ENCODE data around the gene PLAC9.
"Not testable (repeated sequence)": the region's sequence is repeated elsewhere in the genome, so short reads cannot be mapped to it uniquely, and the experiment has no call there.

PLAC9 gene, protein sequence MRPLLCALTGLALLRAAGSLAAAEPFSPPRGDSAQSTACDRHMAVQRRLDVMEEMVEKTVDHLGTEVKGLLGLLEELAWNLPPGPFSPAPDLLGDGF

GRCh38 chr10:80132299-80133139 lies at the start of gene PLAC9:
Gene PLAC9, plus strand, starts transcription at chr10:80132730. Its CDS starts 33 bp downstream, at chr10:80132763.
- DNase-seq (ENCODE audit: low read depth in 2 of 2, low spot score in 1 of 2): no peak

GRCh38 chr10:80090121-80090520 lies 42.4 kb upstream of the PLAC9 start:
- DNase-seq (ENCODE audit: low read depth in 2 of 2, low spot score in 1 of 2): no peak

- no peak for DNase-seq (ENCODE audit: low read depth in 2 of 2, low spot score in 1 of 2)
Observed at GRCh38 chr10:80094231-80094630, 38.3 kb upstream of the PLAC9 start.

DNA sequence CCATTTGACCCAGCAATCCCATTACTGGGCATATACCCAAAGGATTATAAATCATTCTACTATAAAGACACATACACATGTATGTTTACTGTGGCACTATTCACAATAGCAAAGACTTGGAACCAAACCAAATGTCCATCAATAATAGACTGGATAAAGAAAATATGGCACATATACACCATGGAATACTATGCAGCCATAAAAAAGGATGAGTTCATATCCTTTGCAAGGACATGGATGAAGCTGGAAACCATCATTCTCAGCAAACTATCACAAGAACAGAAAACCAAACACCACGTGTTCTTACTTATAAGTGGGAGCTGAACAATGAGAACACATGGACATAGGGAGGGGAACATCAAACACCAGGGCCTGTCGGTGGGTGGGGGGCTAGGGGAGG lies 34.3 kb upstream of the PLAC9 start:
- DNase-seq (ENCODE audit: low read depth in 2 of 2, low spot score in 1 of 2): not testable (repeated sequence)

DNA sequence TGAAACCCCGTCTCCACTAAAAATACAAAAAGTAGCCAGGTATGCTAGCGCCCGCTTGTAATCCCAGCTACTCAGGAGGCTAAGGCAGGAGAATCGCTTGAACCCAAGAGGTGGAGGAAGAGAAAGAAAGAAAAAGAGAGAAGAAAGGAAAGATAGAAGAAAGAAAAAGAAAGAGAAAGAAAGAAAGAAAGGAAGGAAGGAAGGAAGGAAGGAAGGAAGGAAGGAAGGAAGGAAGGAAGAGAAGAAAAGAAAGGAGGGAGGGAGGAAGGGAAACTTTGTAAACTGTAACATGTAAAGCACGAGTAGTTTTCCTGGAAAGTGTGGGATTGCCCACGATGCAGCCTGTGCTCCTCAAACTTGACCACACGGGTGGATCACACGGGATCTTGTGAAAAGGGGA lies 33.2 kb upstream of the PLAC9 start:
- DNase-seq (ENCODE audit: low read depth in 2 of 2, low spot score in 1 of 2): not testable (repeated sequence)

DNA sequence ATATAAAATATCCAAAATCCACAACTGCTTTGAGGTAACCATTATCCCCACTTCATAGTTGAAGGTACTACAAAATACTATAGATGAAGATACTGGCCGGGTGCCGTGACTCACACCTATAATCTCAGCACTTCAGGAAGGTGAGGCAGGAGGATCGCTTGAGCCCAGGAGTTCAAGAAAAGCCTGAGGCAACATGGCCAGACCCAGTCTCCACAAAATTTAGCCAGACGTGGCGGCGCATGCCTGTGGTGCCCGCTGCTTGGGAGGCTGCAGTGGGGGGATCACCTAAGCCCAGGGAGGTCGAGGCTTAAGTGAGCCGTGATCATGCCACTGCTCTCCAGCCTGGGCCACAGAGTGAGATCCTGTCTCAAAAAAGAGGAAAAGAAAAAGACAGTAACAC lies 32.4 kb upstream of the PLAC9 start:
- DNase-seq (ENCODE audit: low read depth in 2 of 2, low spot score in 1 of 2): no peak

DNA sequence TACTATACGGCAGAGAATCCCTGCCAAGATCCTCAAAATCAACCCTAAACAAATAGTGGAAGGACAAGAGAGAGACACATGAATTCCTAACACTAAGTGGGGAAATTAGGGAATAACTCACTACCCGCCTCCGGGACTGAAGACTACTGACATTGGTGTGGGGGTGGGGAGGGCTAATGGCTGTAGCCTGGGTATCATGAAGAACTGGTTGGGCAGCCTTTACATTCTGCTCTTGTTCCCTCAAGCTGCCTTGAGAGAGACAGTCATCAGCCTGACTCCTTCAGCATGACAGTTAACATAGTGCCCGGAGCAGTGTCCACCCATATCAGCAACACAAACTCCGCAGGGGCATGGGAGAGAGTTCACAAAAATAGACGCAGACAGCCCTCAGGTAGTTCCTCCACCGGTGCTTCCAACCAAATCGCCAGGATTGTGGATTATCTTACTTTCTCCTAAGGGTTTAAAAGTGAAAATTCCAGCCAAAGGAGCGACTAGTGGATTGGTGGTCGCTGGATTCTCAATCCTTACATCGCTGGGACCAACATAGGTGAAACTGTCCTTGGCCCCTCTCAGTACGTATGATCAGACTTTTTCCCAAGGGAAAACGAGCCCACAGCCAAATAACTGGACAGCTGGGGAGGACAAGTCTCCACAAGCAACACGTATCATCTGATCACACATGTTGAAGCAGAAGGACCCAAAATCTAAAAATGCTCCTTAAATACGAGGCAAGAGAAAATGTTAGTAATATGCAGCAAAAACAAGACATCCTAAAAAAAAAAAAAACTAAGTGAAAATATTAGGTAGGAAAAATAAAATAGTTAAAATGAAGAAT lies 31.5 kb upstream of the PLAC9 start:
- DNase-seq (ENCODE audit: low read depth in 2 of 2, low spot score in 1 of 2): no peak

GRCh38 chr10:80104066-80104926 lies 28.2 kb upstream of the PLAC9 start:
- no peak for DNase-seq (ENCODE audit: low read depth in 2 of 2, low spot score in 1 of 2)

DNA sequence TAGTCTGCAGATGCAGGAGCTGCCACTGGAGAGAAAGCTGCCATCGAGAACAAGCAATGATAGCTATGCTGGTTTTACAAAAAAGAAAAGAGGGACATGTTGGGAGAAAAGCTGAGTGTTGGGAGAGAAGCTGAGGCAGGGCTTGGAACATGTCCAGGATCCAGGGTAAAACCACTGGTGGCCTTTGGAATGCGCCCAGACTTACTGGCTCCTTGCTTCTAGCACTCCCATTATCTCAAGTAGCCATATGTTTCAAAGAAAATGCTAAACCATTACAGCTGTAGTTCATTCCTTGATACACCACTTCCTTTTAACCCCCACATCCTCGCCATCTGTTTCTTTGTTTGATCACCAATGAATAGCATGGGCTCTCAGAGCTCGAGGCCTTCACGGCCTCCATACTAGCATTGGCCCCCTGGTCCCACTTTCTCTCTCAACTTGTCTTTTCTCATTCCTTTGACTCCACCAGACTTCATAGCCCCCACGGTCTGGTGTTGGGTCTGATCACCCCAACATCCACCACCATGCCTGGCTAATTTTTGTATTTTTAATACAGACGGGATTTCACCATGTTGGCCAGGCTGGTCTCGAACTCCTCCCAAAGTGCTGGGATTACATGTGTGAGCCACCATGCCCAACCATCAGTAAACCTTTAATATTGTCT lies 23.8 kb upstream of the PLAC9 start:
- no peak for DNase-seq (ENCODE audit: low read depth in 2 of 2, low spot score in 1 of 2)

DNA sequence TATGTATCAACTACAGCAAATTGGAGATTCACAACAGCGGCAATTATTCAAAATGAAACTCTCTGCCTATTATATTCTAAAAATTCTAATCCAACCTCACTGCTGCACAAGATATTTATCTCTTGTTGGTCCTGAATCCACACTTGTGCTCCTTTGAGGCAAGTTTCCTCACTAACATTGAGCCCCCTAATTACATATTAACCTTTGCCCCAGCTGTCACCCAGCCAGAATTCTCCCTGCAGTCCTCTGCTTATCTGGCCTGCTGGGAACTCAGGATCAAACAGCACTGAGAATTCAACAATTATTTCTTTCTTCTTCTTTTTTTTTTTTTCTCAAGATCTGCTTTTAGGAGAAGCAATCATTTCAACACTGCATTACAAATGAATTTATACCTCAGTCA lies 21.5 kb upstream of the PLAC9 start:
- no peak for DNase-seq (ENCODE audit: low read depth in 2 of 2, low spot score in 1 of 2)

DNA sequence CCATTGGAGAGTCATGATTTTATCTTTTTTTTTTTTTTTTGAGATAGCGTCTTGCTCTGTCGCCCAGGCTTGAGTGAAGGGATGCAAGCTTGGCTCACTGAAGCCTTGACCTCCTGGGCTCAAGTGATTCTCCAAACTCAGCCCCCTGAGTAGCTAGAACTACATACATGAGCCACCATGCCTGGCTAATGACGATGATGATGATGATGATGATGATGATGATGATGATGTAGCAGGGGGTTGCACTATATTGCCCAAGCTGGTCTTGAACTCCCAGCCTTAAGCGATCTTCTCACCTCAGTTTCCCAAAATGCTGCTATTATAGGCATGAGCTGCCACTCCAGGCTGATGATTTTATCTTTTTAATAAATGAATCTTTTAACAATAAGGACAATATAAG lies 13.9 kb upstream of the PLAC9 start:
- no peak for DNase-seq (ENCODE audit: low read depth in 2 of 2, low spot score in 1 of 2)

- DNase-seq (ENCODE audit: low read depth in 2 of 2, low spot score in 1 of 2): no peak
Observed at GRCh38 chr10:80122110-80122710, 10.3 kb upstream of the PLAC9 start.

DNA sequence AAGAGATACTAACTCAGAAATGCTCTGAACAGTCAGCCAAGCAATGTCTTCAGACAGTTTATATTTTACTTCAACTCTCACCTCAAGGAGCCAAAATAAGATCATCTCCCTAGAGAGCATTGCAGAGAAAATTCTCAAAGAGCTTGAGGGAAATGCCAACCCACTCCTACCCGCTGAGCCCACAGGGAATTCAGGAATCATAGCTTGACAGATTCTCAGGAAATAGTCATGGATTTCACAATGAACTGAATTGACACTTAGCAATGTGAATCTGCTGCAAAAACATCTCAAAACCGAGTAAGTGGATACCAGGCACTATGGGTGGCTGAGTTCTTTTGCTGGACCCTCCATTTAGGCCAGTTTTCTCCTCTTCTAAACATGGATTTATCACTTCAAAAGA lies 9.8 kb upstream of the PLAC9 start:
- no peak for DNase-seq (ENCODE audit: low read depth in 2 of 2, low spot score in 1 of 2)

DNA sequence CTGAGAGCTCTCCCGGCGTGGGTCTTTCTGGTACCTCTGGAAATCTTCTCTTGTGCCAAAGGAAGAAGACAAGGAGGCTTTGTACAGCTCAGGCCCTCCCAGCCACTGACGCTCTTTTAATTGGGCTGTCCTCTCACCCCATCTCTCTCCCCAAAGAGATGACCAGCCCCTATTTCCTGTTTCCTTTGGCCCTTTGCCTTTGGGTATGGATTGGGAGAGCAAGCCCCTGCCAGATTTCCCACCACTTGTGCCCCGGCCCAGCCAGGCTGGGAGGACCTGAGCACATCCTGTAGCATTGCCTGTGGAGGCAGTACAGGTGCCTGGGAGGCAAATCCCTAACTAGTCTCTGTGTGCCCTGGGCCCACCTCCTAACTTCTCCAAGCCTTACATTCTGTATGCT lies 5.7 kb upstream of the PLAC9 start:
- no peak for DNase-seq (ENCODE audit: low read depth in 2 of 2, low spot score in 1 of 2)

- DNase-seq (ENCODE audit: low read depth in 2 of 2, low spot score in 1 of 2): no peak
Observed at GRCh38 chr10:80131499-80131901, 1.0 kb upstream of the PLAC9 start.

GRCh38 chr10:80133206-80133605 lies 676 bp downstream of the PLAC9 start:
- no peak for DNase-seq (ENCODE audit: low read depth in 2 of 2, low spot score in 1 of 2)

DNA sequence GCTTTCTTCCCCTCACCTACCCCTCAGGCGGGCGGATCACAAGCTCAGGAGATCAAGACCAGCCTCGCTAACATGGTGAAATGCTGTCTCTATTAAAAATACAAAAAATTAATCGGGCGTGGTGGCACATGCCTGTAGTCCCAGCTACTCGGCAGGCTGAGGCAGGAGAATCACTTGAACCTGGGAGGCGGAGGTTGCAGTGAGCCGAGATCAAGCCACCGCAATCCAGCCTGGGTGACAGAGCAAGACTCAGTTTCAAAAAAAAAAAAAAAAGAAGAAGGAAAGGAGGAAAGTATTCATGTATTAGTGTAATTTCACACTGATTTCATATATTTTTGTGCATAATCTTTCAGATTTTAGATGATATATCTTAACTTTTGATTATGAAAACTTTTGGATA lies 1.2 kb downstream of the PLAC9 start:
- DNase-seq (ENCODE audit: low read depth in 2 of 2, low spot score in 1 of 2): not testable (repeated sequence)

DNA sequence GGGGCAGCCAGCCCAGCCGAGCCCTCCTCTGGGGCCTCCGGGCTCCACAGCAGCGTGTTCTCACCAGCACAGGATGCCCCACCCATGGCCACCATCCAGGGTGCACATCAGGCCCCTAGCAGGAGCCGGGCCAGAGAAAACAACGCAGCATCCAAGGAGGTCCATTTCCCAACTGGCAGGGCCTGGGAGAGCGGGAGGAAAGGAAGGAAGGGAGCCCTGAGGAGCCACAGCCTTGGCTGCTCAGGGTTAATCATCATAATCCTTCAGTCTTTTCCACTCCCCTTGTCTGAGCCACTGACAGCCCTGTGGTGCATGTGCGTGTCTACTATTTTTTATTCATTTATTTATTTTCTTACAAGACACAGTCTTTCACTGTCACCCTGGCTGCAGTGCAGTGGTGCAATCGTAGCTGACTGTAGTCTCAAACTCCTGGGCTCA lies 3.6 kb downstream of the PLAC9 start:
- DNase-seq (ENCODE audit: low read depth in 2 of 2, low spot score in 1 of 2): no peak

DNA sequence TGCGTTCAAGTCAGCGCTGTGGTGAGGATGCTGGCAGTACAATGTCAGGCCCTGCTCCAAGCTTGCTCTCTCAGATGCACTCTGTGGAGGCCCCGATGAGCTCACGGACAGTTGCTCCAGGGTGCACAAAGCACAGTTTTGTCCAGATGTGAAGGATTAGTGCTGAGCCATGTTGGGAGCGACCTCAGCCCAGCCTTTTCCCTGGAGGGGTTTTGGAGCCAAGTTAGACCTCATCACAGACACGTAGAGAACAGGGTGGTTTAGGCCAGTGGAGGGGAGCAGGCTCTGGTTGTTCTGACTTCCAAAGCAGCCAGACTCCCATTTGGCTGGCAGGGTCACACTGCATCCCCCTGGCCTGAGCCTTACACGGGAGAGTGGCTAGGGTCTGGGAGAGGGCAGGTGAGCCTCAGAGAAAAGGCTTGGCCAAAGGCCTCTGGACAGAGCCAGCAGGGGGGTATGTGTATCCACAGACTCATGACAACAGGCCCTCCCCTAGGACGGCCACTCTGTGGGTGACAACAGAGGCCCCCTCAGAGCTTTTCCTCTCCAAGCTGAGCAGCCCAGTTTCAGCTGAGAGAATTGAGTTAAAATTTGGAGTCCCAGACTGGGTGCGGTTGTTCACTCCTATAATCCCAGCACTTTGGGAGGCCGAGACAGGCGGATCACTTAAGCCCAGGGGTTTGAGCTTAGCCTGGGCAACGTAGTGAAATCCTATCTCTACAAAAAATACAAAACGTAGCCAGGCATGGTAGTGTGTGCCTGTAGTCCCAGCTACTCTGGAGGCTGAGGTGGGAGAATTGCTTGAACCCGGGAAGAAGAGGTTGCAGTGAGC lies 4.7 kb downstream of the PLAC9 start:
- no peak for DNase-seq (ENCODE audit: low read depth in 2 of 2, low spot score in 1 of 2)
